ENCODE data around the gene SHISA9.

GRCh38 chr16:12994402-12994801 lies 93.0 kb downstream of the SHISA9 start:
- TF ChIP-seq CTCF (conservative IDR thresholded peaks at IDR 0.05; ENCODE audit: low read length) (no peak), EZH2phosphoT487 (IDR thresholded peaks at IDR 0.05; ENCODE audit: borderline replicate concordance) (no peak)

Measured in Loucy (cell line).